Stimulated activated CD8-positive, alpha-beta memory T cell treated with anti-CD3 and anti-CD28 coated beads, Interleukin-2, amount 100 ng/mL, for 48 hours (primary cell): Measurements from ENCODE around the gene NPNT.
"Not testable (repeated sequence)": the region's sequence is repeated elsewhere in the genome, so short reads cannot be mapped to it uniquely, and the experiment has no call there.

ENCODE experiments used
- DNase-seq, 2 donors: peaks; one replicate each; pipeline ENCODE4 v3.0.0-alpha.2; 2020; ENCODE audit warnings: low read depth in 2 of 2

Gene NPNT

DNA sequence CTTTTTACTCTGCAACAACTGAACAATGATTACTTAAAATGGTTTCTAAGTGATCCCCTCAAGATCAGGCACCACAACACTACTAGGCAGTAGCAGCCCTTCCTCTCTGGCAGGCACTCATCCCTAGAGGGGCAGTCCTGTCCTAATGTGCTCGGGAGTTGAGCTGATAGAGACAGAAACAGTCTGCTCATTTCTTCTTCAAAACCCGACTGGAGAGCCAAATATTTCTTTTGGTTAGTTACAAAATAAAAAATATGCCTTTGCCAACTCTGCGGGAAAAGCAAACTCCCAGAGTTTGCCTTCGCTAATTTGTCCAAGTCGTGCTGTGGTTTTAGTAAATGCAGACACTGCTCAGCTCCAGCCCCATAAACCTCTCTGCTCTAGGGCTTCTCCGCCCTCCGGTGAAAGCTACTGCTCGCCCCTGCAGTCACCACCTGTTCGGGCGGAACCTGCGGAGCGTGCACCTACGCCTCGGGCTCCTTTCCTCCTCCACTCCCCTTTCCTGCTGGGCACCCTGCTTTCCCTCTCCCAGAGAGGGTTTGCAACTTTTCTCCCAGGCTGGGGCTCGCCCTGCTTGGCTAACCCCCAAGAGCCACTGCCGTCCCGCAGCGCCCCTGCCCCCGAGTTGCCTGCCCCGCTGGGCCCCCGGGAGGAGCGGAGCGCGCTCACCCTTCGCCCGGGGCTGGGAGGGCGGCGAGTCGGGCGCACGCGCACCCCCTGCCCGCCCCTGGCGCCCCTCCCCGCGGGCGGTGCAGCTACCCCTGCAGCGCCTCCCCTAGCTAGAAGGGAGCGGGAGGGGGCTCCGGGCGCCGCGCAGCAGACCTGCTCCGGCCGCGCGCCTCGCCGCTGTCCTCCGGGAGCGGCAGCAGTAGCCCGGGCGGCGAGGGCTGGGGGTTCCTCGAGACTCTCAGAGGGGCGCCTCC lies at the start of gene NPNT:
NPNT (plus strand) TSS at position 812 of the 923 bp plus-strand sequence. CDS start 182 bp downstream, outside the sequence.
- DNase-seq: no peak

- no peak for DNase-seq
Measured at GRCh38 chr4:105845559-105845958, 49.7 kb upstream of the NPNT start.

DNA sequence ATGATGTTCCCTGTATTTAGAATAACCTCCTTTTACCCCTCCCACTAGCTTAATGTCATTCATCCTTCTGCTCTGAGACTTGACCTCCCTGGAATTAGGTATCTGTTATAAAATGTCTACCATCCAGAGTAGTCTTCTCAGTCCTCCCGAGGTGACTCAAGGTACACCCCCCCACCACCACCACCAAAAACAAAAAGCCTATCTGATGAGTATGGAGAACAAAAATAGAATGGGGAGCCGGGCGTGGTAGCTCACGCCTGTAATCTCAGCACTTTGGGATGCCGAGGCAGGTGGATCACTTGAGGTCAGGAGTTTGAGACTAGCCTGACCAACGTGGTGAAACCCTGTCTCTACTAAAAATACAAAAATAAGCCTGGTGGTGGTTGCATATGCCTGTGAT lies 46.9 kb upstream of the NPNT start:
- DNase-seq: not testable (repeated sequence)

DNA sequence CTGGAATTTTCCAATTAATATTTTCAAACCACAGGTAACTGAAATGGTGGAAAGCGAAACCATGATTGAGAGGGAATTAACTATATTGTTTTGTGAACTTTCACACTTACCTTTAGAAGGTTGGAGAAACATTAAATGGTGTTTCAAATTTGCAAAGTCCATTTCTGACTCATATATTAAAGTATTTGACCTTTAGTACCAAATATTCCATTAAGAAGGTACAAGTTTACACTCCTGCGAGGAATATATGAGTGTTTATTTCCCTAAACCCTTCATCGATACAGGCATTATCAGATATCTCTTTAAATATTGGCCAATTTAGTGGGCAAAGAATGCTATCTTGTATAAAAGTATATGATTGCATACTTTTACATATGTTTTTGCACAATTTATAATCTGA lies 44.1 kb upstream of the NPNT start:
- no peak for DNase-seq

- DNase-seq: not testable (repeated sequence)
Measured at GRCh38 chr4:105852230-105852629, 43.0 kb upstream of the NPNT start.

GRCh38 chr4:105858466-105859040 lies 36.7 kb upstream of the NPNT start:
- DNase-seq: no peak

GRCh38 chr4:105859233-105859632 lies 36.0 kb upstream of the NPNT start:
- DNase-seq: no peak

GRCh38 chr4:105870963-105871362 lies 24.3 kb upstream of the NPNT start:
- DNase-seq: no peak

GRCh38 chr4:105871997-105872396 lies 23.3 kb upstream of the NPNT start:
- no peak for DNase-seq

DNA sequence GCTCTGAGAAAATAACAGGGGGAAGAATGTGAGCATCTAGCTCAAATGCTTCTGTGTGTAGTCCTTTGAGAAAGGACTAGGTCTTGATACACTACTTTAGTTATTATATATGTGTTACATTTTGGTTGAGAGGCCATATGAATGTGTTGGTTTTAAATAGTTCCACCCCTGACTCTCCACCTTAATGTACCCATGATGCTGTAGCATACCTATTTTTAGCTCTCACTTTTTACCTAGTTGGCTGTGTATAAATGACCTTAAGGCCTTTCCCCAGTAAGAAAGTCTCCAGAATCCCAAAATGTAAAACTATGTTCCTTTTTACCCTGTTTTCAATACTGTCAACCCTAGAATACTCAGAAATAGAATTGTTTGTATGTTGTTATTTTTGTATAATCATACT lies 20.0 kb upstream of the NPNT start:
- no peak for DNase-seq

DNA sequence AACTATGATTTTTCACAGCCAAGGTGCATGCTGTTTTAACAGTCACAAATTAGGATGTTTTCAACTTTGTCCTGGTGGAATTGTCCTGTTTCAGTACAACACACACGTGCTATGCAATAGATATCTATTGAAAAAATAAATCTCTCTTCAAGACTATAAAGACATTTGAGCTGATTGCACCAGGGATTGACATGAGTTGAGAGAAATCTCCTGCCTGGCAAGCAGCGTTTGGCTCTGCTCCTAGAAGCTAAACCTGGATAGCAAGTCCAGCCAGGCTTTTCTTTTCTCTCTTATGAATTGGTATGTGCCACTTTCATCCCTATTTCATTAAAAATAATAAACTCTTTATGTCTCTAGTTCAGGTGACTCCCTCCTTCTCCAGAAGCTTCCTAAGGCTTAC lies 16.6 kb upstream of the NPNT start:
- no peak for DNase-seq

- no peak for DNase-seq
Measured at GRCh38 chr4:105887508-105887907, 7.8 kb upstream of the NPNT start.

DNA sequence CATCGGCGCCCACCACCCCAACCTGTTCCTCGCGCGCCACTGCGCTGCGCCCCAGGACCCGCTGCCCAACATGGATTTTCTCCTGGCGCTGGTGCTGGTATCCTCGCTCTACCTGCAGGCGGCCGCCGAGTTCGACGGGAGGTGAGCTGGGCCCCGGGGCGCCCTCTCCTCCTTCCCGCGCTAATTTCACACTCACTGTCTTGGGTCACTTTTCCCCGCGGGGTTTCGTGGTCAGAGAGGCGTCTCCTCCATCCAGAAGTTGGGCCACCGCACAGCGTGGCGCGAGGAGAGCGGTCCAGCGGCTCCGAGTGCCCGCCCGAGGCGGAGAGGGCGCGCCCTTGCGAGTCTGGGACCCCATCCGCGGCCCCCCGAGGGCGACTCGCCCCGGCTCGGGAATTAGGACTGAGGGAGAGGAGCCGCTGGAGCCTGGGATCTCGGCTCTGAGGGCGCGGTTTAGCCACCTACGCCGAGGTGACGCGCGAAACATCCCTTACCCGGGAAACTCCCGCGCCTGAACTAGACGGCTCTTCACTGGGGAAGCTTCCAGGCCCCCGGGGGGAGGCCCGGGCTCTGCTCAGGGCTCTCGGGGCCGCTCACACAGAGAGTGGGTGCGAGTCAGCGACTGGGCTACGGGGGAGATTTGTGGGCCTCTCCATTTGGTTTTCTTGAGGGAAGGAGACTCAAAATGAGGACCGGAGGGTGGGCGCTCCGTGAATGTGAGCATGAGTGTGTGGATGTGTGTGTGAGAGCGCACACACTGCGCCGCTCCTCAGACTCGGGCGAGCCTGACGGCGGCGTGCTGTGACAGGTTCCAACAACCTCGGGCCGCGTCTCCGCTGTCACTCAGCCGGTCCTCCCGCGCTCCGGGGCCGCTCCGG lies 551 bp downstream of the NPNT start:
- DNase-seq: peak in 1 of 2 donors; percentile 13

GRCh38 chr4:105896461-105896942 lies 1.2 kb downstream of the NPNT start:
- DNase-seq: no peak

GRCh38 chr4:105896984-105897775 lies 1.9 kb downstream of the NPNT start:
- DNase-seq: no peak

DNA sequence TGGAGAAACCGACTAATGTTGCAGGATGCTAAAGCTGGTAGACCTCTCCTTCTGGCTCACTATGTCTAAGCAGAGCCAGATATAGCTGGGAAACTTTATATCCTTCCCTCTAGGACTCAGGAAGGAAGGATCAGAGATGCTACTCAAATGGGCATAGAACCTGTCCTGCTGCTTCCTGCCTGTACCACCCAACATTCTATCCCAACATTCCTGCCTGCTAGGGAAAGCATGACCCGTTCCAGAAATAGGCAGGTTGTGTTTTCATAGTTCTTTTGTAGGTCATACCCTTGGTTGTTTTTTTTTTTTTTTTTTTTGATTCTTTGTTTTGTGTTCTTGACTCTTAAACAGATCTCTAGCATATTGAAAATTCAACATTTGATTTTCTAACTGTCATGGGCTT lies 5.3 kb downstream of the NPNT start:
- DNase-seq: no peak

- no peak for DNase-seq
Measured at GRCh38 chr4:105902550-105903262, 7.4 kb downstream of the NPNT start.

DNA sequence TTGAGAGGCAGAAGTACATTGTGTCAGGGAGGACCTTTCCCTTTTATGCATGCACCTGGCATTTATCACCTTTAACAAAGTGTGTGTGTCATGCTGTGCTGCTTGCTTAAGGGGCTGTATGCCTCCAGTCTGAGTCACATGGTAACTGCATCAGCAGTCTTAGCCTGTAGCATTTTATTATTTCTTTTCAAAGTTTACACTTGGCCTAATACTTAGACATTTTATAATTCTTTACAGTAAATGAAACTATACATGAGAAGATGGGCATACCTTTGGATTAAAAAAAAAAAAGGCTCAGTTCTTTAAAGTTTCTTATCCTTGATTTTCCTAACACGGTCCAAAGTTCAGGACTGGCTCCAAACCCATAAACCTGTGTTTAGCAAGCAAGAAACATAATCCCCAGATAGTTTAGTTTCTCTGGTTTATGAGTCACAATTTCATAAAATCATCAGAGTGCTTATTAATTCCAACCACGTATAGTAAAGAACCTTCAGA lies 14.6 kb downstream of the NPNT start:
- DNase-seq: no peak

DNA sequence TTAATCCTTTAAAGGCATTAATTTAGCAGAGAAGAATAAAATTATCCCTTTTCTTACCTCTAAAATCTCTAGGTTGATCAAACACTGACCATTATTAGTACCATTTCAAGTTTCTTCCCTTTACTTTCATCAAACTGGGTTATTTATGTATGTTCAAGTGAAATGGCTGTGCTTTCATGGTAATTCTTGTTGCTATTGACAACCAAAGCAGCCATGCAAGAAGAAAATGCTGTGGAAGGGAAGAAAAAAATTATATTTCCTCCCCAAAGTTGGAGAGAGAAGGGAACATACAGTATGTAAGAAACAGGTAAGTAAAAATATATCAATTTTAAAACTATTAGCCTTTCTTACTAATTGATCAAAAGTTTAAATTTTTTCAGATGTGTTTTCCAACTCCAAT lies 16.2 kb downstream of the NPNT start:
- no peak for DNase-seq

GRCh38 chr4:105912633-105913032 lies 17.4 kb downstream of the NPNT start:
- no peak for DNase-seq
